ENCODE measurements around the gene CIDEB.

The CIDEB gene

GRCh38 chr14:24310265-24310645, 2.5 kb upstream of the CIDEB start:
- TF ChIP-seq, protein P1, sequence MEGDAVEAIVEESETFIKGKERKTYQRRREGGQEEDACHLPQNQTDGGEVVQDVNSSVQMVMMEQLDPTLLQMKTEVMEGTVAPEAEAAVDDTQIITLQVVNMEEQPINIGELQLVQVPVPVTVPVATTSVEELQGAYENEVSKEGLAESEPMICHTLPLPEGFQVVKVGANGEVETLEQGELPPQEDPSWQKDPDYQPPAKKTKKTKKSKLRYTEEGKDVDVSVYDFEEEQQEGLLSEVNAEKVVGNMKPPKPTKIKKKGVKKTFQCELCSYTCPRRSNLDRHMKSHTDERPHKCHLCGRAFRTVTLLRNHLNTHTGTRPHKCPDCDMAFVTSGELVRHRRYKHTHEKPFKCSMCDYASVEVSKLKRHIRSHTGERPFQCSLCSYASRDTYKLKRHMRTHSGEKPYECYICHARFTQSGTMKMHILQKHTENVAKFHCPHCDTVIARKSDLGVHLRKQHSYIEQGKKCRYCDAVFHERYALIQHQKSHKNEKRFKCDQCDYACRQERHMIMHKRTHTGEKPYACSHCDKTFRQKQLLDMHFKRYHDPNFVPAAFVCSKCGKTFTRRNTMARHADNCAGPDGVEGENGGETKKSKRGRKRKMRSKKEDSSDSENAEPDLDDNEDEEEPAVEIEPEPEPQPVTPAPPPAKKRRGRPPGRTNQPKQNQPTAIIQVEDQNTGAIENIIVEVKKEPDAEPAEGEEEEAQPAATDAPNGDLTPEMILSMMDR (IDR thresholded peaks at IDR 0.05; ENCODE audit: extremely low read depth, missing control alignments), result no peak
- no peak for DNase-seq (ENCODE audit: low spot score)

DNA sequence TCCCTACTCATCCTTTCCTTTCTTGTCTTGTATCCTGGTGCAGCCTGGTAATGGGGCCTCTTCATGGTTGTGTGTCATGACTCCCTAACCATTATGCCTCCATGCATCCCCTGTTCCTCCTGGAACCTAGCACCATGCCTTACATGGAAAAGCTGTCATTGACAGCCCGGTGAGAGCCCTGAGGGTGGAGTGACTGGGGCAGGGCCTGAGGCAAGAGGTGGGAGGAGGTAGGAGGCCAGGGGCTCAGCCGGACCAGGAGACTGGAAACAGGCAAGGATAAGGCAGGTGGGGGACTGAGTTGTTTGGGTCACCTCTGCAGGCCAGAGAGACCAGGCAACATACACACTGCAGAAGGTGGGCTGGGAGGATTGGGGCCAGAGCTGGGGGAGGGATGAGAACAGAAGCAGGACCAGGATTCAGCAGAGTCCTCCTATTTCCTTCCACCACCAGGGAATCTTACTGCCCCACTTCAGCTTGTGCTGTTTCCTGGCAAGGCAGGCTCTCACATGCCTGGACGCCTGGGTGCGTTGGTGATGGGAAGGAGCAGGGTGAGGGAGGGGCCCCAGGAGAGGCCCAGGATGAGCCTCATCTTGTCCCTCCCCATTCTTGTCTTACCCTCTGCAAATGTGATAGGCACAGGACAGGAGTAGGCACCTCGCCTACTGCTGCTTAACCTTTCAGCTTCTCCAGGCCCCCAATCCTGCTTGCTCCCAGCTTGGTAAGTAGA, 1.9 kb upstream of the CIDEB start, which contains the start of gene LTB4R2:
Gene LTB4R2 (plus strand): TSS at position 603 of the 727 bp plus-strand sequence. CDS start 525 bp downstream, outside the sequence.
- TF ChIP-seq, protein P1 (IDR thresholded peaks at IDR 0.05; ENCODE audit: extremely low read depth, missing control alignments), result no peak

GRCh38 chr14:24308342-24309124, 756 bp upstream of the CIDEB start:
- DNase-seq (ENCODE audit: low spot score), result no peak
- TF ChIP-seq, protein P1 (IDR thresholded peaks at IDR 0.05; ENCODE audit: extremely low read depth, missing control alignments), result no peak

More for the DNA sequence above, 1.9 kb upstream of the CIDEB start, which contains the start of gene LTB4R2:
- no peak for DNase-seq (ENCODE audit: low spot score)

GRCh38 chr14:24307156-24307574, 612 bp downstream of the CIDEB start:
- DNase-seq (ENCODE audit: low spot score), result no peak
- TF ChIP-seq, protein P1 (IDR thresholded peaks at IDR 0.05; ENCODE audit: extremely low read depth, missing control alignments), result no peak

- no peak for DNase-seq (ENCODE audit: low spot score)
- TF ChIP-seq, protein P1 (IDR thresholded peaks at IDR 0.05; ENCODE audit: extremely low read depth, missing control alignments), result no peak
Measured at GRCh38 chr14:24304019-24304387, 3.8 kb downstream of the CIDEB start.

GRCh38 chr14:24300326-24300980, 7.3 kb downstream of the CIDEB start:
- TF ChIP-seq, protein P1 (IDR thresholded peaks at IDR 0.05; ENCODE audit: extremely low read depth, missing control alignments), result no peak
- DNase-seq (ENCODE audit: low spot score), result no peak
